T-helper 2 cell treated with Interferon-gamma antibody and Interleukin-4, amounts not matched to agents 100 ng/mL and 5 ng/mL, for 36 hours (primary cell): Measurements from ENCODE around the gene RFX4. TPM values are rescaled to one million over a fixed set of nuclear protein-coding genes. Genes with fewer than 3 reads are reported as not detected.
"Not testable (repeated sequence)": the region's sequence is repeated elsewhere in the genome, so short reads cannot be mapped to it uniquely, and the experiment has no call there.

Experiments used
- intact Hi-C: fragments of 100-400 bp; cut with micrococcal nuclease; formaldehyde crosslinking; loops from one replicate; pipeline ENCODE4 v1.15.1; 2023
- total RNA-seq: library from RNA; stranded (reverse); gene quantifications from 2 replicates; pipeline ENCODE4 v1.2.3, GENCODE V29; 2022

RFX4 gene
- total RNA-seq, 1 donor from 2014 or later: not detected

GRCh38 chr12:106724934-106725333 is 142.1 kb downstream of the RFX4 start:
- intact Hi-C loops: no loop called here

GRCh38 chr12:106726603-106727202 is 143.9 kb downstream of the RFX4 start:
- intact Hi-C loops: not testable (repeated sequence)

GRCh38 chr12:106729611-106730010 is 146.8 kb downstream of the RFX4 start:
- intact Hi-C loops: no loop called here

GRCh38 chr12:106732890-106733289 is 150.1 kb downstream of the RFX4 start:
- intact Hi-C loops: no loop called here

- intact Hi-C loops: no loop called here
These were observed 150.9 kb downstream of the RFX4 start for GRCh38 chr12:106733660-106734059.

GRCh38 chr12:106736051-106736957 is 153.5 kb downstream of the RFX4 start:
- intact Hi-C loops: no loop called here

GRCh38 chr12:106739318-106739717 is 156.5 kb downstream of the RFX4 start:
- intact Hi-C loops: no loop called here

GRCh38 chr12:106739815-106740530 is 157.2 kb downstream of the RFX4 start:
- intact Hi-C loops: no loop called here

- intact Hi-C loops: no loop called here
These were observed 158.0 kb downstream of the RFX4 start for GRCh38 chr12:106740818-106741217.

GRCh38 chr12:106741247-106741646 is 158.4 kb downstream of the RFX4 start:
- intact Hi-C loops: no loop called here

- intact Hi-C loops: no loop called here
These were observed 160.6 kb downstream of the RFX4 start for GRCh38 chr12:106743270-106743988.

GRCh38 chr12:106744600-106744999 is 161.8 kb downstream of the RFX4 start:
- intact Hi-C loops: no loop called here

- intact Hi-C loops: no loop called here
These were observed 162.5 kb downstream of the RFX4 start for GRCh38 chr12:106745181-106745745.

GRCh38 chr12:106747973-106748436 is 165.2 kb downstream of the RFX4 start:
- intact Hi-C loops: no loop called here

GRCh38 chr12:106750524-106750923 is 167.7 kb downstream of the RFX4 start:
- intact Hi-C loops: no loop called here

- intact Hi-C loops: no loop called here
These were observed 170.7 kb downstream of the RFX4 start for GRCh38 chr12:106753526-106753925.

- intact Hi-C loops: no loop called here
These were observed 171.5 kb downstream of the RFX4 start for GRCh38 chr12:106754331-106754730.

- intact Hi-C loops: no loop called here
These were observed 175.0 kb downstream of the RFX4 start for GRCh38 chr12:106757623-106758348.

GRCh38 chr12:106758349-106759110 is 175.7 kb downstream of the RFX4 start:
- intact Hi-C loops: no loop called here
